Stomach (tissue), 9 donors: ENCODE measurements around the gene ABCB9. TPM values are rescaled to one million over a fixed set of nuclear protein-coding genes. Genes with fewer than 3 reads are reported as not detected.

ENCODE experiments used
- DNase-seq, 2 donors: peaks; one replicate each; pipeline versions ENCODE4 v3.0.0 to v3.0.0-alpha.2; 2013 to 2019
- H3K27ac ChIP-seq, 5 donors: fragments of 200-600 bp in 4 of 5; sonication (generic) in 4 of 5; one replicate each; pipeline ENCODE4 v1.5.1; 2013 to 2019; ENCODE audit warnings: mild to moderate bottlenecking in 1 of 5, moderate library complexity in 1 of 5
- H3K27me3 ChIP-seq, 3 donors: fragments of 200-600 bp; sonication (generic); one replicate each; pipeline ENCODE4 v1.5.1; 2017 to 2019; ENCODE audit warnings: mixed run types in 1 of 3
- H3K36me3 ChIP-seq, 4 donors: fragments of 200-600 bp; sonication (generic); 1 replicate in 3 of 4; 2 replicates in 1 of 4; pipeline ENCODE4 v1.5.1; 2016 to 2019
- H3K4me1 ChIP-seq, 4 donors: fragments of 200-600 bp; sonication (generic); one replicate each; pipeline ENCODE4 v1.5.1; 2016 to 2019
- H3K4me3 ChIP-seq, 4 donors: fragments of 200-600 bp; sonication (generic) in 3 of 4; one replicate each; pipeline ENCODE4 v1.5.1; 2016 to 2019; ENCODE audit warnings: mild to moderate bottlenecking in 1 of 4
- H3K9me3 ChIP-seq, 4 donors: fragments of 200-600 bp; sonication (generic); one replicate each; pipeline ENCODE4 v1.5.1; 2016 to 2019
- CTCF ChIP-seq, 7 experiments: fragments of 450-650 bp in 4 of 7; fragments of 200-600 bp in 3 of 7; sonication (generic) in 3 of 7; IDR thresholded peaks; one replicate each; pipeline ENCODE4 v1.5.1; 2016 to 2019; ENCODE audit warnings: antibody characterized with exemption in 7 of 7, control low read depth in 2 of 7, mild to moderate bottlenecking in 1 of 7
- EP300 ChIP-seq: sonication (generic); formaldehyde crosslinking; IDR thresholded peaks from one replicate; pipeline ENCODE4 v1.6.1; 2017; ENCODE audit warnings: antibody characterized with exemption
- POLR2A ChIP-seq, 4 donors: fragments of 450-650 bp; IDR thresholded peaks; one replicate each; pipeline ENCODE4 v1.6.1; 2016; ENCODE audit warnings: antibody characterized with exemption in 4 of 4, control low read depth in 2 of 4, mild to moderate bottlenecking in 1 of 4, moderate library complexity in 1 of 4
- POLR2AphosphoS5 ChIP-seq, 3 donors: sonication (generic); formaldehyde crosslinking; IDR thresholded peaks; one replicate each; pipeline ENCODE4 v1.6.1; 2016; ENCODE audit warnings: antibody characterized with exemption in 3 of 3
- WGBS, 5 donors: extraction: QIAGEN DNeasy Blood & Tissue Kit in 3 of 5; methylation state at CpG; one replicate each; pipeline versions ENCODE4 v1.1.5 to v1.1.7; 2013 to 2018; 5-methylcytosine and 5-hydroxymethylcytosine counted together
- intact Hi-C: fragments of 100-400 bp; cut with DNase I; formaldehyde crosslinking; loops from one replicate; pipeline ENCODE4 v1.15.1; 2023; ENCODE audit warnings: low total_unique reads
- polyA plus RNA-seq, 3 donors: library from polyadenylated mRNA; stranded (reverse); fragments of 200-250 nt; gene quantifications; one replicate each; pipeline ENCODE4 v1.2.3, GENCODE V29; 2013
- total RNA-seq, 5 donors: library from RNA; depleted of rRNA; stranded (reverse); fragments of >200 nt; gene quantifications; one replicate each; pipeline versions ENCODE4 v1.1.0 to v1.2.3, GENCODE V29; 2014 to 2016
- donor health status: healthy with polysubstance abuse.
- donor health status: Bipolar disorder and iron deficiency.
- donor health status: healthy.

ABCB9 gene
- total and polyA plus RNA-seq, 8 donors, result 1.2 to 29.5 (median 2.2) TPM; not detected in 1

GRCh38 chr12:122902854-122903692 is 63.2 kb downstream of the ABCB9 start:
- H3K27me3 ChIP-seq, result no peaks in the 10 kb centered on the region
- intact Hi-C loops, result no loop called here
- TF ChIP-seq POLR2A (IDR thresholded peaks at IDR 0.05) (no peak), CTCF (IDR thresholded peaks at IDR 0.05) (no peak), EP300 (no peak), POLR2AphosphoS5 (IDR thresholded peaks at IDR 0.05) (no peak)
- no peak overlapping the region for H3K4me3 ChIP-seq
- WGBS, 5 donors, result 16 to 35% (median 25%) methylated on average over 10 of the region's 10 CpGs
- H3K27ac ChIP-seq, result no peak overlapping the region
- H3K9me3 ChIP-seq, result no peaks in the 10 kb centered on the region
- H3K36me3 ChIP-seq, result no peaks in the 10 kb centered on the region
- no peak for DNase-seq
- H3K4me1 ChIP-seq, result peaks cover 9 to 24% (median 19%) of the 10 kb centered on the region in 4 donors

- H3K4me3 ChIP-seq, result no peak overlapping the region
- no peaks in the 10 kb centered on the region for H3K27me3 ChIP-seq
- no peaks in the 10 kb centered on the region for H3K36me3 ChIP-seq
- peak overlapping the region in 1 of 5 donors; percentile 24 for H3K27ac ChIP-seq
- DNase-seq, result no peak
- WGBS, 5 donors, result 90 to 97% (median 95%) methylated on average over 6 of the region's 6 CpGs
- TF ChIP-seq EP300, result no peak
- TF ChIP-seq CTCF (IDR thresholded peaks at IDR 0.05), result no peak
- TF ChIP-seq POLR2AphosphoS5 (IDR thresholded peaks at IDR 0.05), result no peak
- TF ChIP-seq POLR2A (IDR thresholded peaks at IDR 0.05), result no peak
- intact Hi-C loops, result no loop called here
- peaks cover 10 to 39% (median 28%) of the 10 kb centered on the region in 4 donors for H3K4me1 ChIP-seq
- H3K9me3 ChIP-seq, result no peaks in the 10 kb centered on the region
Observed at GRCh38 chr12:122899887-122900286, 66.4 kb downstream of the ABCB9 start.

GRCh38 chr12:122896662-122897061 is 69.6 kb downstream of the ABCB9 start:
- no peak for TF ChIP-seq POLR2AphosphoS5 (IDR thresholded peaks at IDR 0.05)
- 89 to 96% (median 95%) methylated on average over 7 of the region's 7 CpGs for WGBS, 5 donors

GRCh38 chr12:122895704-122896636 is 70.3 kb downstream of the ABCB9 start, which contains the start of gene VPS37B:
Gene VPS37B, minus strand, starts transcription at chr12:122896124. Its CDS starts 62 bp downstream, at chr12:122896062.
- TF ChIP-seq CTCF (IDR thresholded peaks at IDR 0.05) (peak in 1 of 7 experiments; percentile 10), POLR2AphosphoS5 (IDR thresholded peaks at IDR 0.05) (peak; percentile 98 to 99 (median 98)), POLR2A (IDR thresholded peaks at IDR 0.05) (peak in 1 of 4 donors; percentile 81), EP300 (peak; percentile 53)
- peaks cover 40 to 64% (median 53%) of the 10 kb centered on the region in 4 donors for H3K4me1 ChIP-seq

More at GRCh38 chr12:122896662-122897061, 69.6 kb downstream of the ABCB9 start:
- Histone ChIP-seq H3K4me3 (no peak overlapping the region), H3K4me1 (peaks cover 33 to 57% (median 46%) of the 10 kb centered on the region in 4 donors), H3K36me3 (no peaks in the 10 kb centered on the region), H3K27me3 (no peaks in the 10 kb centered on the region), H3K27ac (peak overlapping the region in 4 of 5 donors; percentile 94 to 99 (median 97)), H3K9me3 (no peaks in the 10 kb centered on the region)
- intact Hi-C loops, result no loop called here
- no peak for DNase-seq

More at GRCh38 chr12:122895704-122896636, 70.3 kb downstream of the ABCB9 start, which contains the start of gene VPS37B:
- peak within 1 kb of the TSS; percentile 62 to 97 (median 82) for H3K4me3 ChIP-seq
- 8 to 11% (median 9%) methylated on average over 48 to 81 of the region's 81 CpGs for WGBS, 5 donors
- H3K27ac ChIP-seq, result peak within 1 kb of the TSS; percentile 94 to 99 (median 97)
- DNase-seq, result peak; percentile 87 to 96
- intact Hi-C loops, result no loop called here
- no peaks in the 10 kb centered on the region for H3K9me3 ChIP-seq
- no peaks in the 10 kb centered on the region for H3K36me3 ChIP-seq
- H3K27me3 ChIP-seq, result no peaks in the 10 kb centered on the region
